GM19351 (cell line): ENCODE results near the gene ANAPC7.
"Not testable (repeated sequence)": the region's sequence is repeated elsewhere in the genome, so short reads cannot be mapped to it uniquely, and the experiment has no call there.

ENCODE experiments used
- ATAC-seq: cut with Tn5 transposase; IDR thresholded peaks from one replicate; pipeline ENCODE4 v1.9.1; 2021; ENCODE audit warnings: mild to moderate bottlenecking, moderate library complexity; ENCODE audit not compliant: unreplicated experiment

The ANAPC7 gene

DNA sequence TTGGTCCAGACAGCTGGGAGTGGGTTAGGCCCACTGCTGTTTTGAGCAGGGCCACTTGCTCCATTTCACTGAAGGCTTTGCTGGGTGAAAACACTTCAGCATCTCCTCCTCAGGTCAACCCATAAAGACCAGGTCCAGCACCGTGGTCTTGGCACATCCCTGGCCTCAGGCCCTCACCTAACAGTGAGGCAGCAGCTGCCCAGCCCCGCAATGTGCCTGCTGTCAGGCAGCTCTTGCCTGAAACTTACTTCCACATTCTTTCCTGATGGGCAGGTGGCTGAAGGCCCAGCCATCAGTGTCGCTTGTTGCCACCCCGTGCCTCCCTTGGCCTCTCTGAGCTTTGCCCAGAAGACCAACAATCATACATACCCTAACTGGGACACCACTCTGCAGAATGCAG, 54.4 kb downstream of the ANAPC7 start:
- ATAC-seq = no peak

DNA sequence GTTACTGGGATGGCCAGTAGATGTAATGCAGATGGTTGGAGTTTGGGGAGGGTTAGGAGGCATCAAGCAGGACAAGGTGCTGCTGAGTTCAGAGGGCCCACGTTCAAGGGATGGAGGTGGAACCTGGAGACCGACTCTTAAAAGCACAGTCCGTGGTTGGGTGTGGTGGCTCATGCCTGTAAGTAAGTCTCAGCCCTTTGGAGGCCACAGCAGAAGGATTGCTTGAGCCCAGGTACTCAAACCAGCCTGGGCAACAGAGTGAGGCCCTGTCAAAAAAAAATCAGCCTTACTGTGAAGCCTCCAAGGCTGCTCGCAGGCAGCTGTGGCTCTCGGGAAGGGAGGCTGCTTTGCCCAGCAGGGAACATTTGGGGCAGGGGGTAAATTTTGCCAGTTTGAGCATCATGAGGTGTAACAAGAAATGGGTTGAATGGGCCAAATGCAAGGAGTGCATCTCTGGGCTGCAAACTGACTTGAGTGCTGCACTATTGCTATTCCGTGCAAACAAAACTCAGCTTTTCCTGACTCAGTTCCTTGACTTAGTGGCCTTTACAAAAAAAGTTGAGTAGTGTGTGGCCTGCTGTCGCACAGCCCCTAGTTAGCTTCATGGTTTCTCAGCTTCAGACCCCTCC, 55.0 kb downstream of the ANAPC7 start:
- ATAC-seq = no peak

DNA sequence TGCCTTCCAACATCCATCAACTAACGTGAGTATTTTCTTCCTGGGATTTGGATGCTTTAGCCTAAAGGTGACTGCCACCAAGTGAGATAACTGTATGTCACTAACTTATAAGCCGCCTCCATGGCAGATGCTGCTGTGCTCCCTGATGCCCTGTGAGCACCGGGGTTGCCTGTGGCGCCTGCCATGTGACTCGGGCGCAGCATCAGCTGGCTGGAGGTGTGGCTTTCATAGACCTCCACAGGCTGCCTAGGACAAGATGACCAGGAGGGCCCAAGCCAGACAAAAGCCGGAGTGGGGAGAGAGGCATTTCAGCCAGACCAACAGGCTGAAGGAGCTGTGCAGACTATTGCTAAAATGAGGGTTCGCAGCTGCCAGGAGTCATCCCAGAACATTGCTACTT, 55.7 kb downstream of the ANAPC7 start:
- ATAC-seq = no peak

DNA sequence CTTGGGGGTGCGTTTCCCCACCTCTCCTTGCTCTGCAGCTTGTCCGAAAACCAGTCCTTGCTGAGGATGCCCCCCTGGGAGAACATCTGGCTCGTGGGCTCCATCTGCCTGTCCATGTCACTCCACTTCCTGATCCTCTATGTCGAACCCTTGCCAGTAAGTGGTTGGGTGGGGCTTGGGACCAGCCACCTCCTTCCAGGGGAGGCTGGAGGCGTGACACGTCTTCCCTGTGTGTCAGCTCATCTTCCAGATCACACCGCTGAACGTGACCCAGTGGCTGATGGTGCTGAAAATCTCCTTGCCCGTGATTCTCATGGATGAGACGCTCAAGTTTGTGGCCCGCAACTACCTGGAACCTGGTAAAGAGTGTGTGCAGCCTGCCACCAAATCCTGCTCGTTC, 57.5 kb downstream of the ANAPC7 start:
- ATAC-seq = no peak

DNA sequence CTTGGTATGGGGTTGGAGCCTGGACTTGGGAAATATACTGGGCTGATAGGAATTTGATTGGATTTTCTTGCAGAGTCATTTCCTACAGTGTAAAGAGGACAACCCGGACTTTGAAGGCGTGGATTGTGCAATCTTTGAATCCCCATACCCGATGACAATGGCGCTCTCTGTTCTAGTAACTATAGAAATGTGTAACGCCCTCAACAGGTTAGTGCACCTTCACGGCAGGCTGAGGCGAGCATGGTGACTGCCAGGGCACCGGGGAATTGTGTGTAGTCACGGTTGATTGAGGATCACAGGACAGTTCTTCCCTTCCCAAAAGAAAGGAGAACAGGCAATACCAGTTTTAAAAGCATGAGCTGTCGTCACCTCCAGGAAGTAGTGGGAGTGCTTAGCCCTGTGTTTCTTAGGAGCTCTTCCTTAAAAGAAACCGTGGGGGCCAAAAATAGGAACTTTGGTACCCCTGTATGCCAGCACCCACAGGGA, 58.3 kb downstream of the ANAPC7 start:
- ATAC-seq = no peak

DNA sequence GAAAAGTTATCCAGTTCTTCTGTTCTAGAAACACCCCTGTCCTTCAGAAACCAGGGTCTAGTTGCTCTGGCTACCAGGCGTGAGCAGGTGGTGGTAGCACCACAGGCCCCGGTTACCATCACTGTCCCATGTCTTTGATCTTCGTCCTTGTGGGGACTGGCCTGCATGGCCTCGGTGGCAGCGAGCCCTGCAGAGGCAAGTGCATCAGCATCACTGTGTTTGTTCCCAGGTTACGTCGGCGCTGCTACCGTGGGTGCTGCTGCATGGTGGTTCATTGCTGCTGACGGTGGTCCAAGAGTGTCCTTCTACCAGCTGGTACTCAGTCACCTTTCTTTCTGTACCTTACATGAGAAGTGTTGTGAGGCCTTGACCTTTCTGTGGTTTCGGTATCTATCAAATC, 58.9 kb downstream of the ANAPC7 start:
- ATAC-seq = no peak

DNA sequence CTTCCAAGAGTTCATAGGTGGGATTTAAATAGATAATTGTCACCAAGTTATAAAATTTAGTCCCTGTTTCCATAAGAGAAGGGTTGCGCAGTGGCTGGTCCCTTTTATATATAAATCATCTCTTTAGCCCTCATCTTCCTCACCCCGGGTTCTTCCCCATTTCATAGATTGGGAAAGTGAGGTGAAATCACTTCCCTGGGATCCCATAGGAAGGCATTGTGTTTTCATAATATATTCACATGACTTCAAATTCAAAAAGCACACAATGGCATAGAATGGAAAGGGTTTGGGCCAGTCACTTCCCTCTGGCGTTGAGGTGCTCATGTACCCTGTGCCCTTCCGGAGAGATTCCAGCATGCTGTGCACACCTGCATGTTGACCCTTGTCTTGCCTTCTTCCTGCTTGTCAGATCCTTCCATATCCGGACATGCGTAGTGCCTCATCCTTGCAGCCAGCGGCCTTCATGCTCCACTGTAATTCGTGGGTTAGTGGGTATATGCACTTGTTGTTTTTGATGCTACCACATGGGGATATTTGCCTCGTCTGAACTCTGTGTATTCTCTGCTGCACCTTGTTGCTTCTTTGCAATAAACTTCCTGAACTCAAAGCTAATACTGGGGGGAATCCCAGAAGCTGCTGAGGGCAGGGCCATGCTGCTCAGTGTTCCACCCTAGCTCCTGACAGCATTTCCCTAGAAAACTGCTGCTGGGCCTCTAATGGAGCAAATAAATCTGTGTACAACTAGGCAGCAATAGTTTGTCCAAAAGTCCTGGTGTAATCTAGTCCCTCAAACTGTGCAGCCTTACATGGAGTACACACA, 59.6 kb downstream of the ANAPC7 start:
- no peak for ATAC-seq

DNA sequence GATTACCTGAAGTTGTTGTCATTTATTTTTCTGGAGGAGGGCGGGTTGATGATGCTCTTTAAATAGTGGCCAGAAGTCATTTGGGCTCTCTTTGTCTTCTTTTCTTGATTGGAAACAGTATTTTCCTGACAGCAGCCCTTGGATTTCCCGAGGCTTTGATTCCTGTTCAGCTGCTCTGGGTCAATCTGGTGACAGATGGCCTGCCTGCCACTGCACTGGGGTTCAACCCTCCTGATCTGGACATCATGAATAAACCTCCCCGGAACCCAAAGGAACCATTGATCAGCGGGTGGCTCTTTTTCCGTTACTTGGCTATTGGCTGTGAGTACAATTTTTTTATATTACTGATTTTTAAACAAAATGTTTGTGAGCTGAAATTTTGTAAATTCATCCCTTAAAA, 60.4 kb downstream of the ANAPC7 start:
- no peak for ATAC-seq

DNA sequence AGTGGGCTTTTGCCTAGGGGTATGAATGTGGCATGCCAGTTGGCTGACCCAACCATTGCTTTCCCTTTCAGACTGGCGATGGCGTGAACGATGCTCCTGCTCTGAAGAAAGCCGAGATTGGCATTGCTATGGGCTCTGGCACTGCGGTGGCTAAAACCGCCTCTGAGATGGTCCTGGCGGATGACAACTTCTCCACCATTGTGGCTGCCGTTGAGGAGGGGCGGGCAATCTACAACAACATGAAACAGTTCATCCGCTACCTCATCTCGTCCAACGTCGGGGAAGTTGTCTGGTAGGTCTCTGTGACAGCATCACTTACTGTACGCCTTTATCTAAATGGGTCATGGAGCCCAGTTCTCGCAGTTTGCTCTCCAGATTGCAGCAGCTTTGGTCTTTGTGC, 61.4 kb downstream of the ANAPC7 start:
- ATAC-seq = no peak

DNA sequence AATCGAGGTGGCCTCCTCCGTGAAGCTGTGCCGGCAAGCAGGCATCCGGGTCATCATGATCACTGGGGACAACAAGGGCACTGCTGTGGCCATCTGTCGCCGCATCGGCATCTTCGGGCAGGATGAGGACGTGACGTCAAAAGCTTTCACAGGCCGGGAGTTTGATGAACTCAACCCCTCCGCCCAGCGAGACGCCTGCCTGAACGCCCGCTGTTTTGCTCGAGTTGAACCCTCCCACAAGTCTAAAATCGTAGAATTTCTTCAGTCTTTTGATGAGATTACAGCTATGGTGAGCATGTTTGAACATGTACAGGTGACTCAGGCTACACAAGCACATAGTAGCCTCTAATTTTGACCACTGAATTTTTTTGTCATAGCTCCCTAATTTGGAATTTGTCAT, 62.8 kb downstream of the ANAPC7 start:
- ATAC-seq = no peak

DNA sequence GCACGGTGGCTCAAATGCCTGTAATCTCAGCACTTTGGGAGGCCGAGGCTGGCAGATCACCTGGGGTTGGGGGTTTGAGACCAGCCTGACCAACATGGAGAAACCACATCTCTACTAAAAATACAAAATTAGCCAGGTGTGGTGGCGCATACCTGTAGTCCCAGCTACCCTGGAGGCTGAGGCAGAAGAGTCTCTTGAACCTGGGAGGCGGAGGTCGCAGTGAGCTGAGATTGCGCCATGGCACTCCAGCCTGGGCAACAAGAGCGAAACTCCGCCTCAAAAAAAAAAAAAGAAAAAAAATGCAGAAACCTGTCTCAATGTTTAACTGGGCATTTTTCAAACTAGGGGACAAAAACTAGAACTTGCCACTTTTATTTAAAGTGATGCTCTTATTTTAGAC, 63.2 kb downstream of the ANAPC7 start:
- not testable (repeated sequence) for ATAC-seq

DNA sequence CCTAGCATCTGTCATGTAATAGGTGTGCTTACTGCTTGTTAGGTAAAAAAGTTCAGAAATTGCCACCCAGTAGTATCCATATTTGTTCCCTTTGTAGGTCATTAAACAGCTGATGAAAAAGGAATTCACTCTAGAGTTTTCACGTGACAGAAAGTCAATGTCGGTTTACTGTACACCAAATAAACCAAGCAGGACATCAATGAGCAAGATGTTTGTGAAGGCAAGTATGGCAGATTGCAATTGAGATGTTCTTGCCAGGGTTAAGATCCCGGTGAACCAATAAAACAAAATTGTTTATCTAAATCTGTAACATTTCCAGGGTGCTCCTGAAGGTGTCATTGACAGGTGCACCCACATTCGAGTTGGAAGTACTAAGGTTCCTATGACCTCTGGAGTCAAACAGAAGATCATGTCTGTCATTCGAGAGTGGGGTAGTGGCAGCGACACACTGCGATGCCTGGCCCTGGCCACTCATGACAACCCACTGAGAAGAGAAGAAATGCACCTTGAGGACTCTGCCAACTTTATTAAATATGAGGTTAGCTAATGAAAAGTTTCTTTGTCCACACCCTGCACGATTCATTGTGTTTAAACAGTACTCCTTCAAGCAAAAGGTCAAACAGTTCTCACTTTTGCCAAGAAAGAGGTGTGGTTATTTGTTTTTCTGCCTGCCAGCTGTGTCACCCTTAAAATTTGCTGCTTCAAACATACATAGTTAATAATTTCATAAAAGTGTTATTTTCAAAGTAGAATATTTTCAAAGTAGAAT, 64.1 kb downstream of the ANAPC7 start:
- ATAC-seq = no peak

DNA sequence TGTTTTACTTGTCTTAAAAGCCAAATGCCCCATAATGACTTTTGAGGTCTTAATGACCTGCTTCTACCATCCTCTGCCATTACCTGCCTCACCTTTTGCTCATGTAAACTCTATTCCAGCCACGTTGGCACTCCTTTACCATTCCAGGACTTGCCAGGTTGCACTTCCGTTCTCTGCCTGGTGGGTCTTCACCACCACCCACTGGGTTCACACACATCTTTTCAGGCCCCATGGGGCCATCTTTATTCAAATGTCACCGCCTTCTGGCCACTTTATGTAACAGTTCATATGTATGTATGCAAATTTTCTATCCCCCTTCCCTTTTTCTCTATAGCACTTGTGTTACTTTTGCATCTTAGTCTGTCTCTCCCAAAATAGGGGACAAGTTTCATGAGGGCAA, 64.8 kb downstream of the ANAPC7 start:
- ATAC-seq = no peak

DNA sequence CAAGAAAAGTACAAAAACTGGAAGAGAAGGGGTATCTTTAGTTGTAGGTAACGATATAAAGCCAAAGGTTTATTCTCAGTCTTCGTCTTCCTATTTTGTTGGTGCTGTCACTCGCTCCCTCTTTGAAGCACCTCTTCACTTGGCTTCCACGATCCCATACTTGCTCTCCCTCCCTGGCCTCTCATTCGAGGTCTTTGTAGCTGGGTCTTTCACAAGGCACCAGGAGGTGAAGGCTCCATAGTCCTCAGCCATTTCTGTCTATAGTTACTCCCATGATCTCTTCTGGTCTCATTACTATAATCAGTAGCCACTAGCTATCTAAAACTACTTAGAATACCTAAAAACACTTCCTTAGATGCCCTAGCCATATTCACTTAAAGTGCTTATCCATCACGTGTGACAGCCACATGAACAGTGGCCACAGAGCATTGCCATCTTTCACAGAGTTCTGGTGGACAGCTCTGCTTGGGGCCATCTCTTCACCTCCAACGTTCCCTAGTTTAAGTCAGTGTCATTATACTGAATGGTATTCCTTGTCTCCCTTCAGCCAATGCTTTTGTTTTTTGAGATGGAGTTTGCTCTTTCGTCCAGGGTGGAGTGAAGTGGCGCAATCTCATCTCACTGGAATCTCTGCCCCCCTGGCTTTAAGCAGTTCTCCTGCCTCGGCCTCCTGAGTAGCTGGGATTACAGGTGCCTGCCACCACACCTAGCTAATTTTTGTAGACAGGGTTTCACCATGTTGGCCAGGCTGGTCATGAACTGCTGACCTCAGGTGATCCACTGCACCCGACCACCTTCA, 65.4 kb downstream of the ANAPC7 start:
- no peak for ATAC-seq

DNA sequence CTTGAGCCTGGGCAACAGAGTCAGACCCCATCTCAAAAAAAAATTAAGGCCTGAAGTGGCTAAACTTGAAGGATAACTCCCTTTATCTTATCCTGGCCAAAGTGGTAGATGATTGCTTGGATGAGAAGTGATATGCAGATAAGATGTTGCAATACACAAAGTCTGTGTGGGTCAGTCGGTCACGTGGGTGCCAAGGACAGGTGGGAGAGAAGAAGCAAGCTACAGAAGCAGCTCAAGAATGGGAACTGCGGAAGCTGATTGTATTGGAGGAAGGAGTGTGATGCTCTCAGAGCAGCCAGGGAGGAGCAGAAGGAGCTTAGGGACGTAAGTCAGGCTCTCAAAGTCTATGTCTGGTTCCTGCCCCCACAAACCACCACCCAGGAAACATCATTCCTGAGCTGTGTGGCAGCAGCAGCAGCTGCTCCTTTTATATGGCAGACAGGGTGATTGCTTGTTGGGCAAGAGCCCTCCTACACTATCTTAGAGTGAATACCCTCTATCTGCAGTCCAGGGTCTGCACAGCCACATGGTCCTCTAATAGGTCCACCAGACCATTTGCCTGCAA, 67.9 kb downstream of the ANAPC7 start:
- ATAC-seq = no peak

DNA sequence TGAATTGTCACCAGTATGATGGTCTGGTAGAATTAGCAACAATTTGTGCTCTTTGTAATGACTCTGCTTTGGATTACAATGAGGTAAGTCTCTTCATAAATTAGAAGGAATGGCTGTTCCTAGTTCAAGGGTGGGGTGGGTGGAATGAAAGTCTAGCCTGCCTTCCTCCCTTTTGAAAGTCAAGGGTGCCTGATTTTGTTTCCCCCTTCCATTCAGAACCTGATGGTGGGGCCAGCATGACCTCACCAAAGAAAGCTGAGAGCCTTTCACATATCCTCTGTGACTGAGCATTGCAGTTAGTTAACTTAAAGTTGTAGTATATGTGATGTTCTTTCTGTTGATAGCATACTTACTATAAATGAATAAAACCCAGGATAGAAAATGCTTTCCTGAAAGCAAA, 70.3 kb downstream of the ANAPC7 start:
- ATAC-seq = no peak

DNA sequence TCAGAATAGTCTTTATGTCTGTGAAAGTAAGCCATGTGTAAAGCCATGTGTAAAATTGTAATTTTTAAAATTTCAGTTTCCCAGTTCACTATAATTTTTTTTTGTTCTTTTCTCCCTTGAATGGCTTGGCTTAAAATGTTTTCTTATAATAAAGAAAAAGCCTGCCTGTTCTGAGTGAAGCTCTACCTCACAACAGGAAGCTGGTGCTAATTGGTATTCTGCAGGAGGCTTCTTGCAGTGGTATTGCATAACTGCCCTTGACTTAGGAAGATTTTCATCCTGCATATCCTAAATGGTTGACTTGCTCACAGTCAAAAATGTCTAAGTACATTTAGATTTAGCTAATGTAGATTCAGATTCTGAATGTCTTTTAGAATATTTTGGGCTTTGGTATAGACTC, 73.0 kb downstream of the ANAPC7 start:
- no peak for ATAC-seq

DNA sequence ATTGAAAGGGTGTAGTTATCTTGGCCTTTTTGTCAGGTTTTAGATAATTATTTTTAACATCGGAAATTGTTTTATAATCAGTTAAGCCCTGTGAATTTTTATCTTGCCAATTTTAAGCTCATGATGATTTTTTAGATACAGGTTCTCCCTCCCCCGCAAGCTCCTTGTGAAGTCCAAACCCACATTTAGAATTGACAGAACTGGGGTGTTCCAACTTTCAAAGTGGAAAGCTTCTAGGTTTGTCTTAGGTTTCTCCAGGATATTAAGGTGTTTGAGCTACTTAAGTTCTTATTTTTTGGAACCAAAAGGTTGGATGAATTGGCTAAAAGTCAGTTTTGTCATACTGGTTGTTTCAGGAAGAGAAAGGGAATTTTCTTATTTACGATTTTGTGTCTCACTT, 73.4 kb downstream of the ANAPC7 start:
- no peak for ATAC-seq

DNA sequence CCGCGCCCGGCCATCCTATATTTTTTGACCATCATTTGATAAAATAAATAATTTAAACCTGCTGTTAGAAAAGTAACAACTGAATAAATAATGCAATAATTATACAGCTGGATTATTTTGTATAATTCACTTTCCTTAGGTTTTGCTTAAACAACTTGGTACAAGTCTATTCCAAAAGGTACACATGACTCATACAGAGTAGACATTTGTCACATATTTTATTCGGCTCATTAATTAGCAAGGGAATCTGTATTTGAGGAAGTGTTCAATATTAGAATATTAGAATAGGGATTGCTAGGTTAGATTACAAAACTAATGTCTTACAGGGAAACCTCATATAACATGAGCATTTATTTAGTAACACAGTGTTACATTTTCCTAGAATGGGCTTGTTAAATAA, 73.8 kb downstream of the ANAPC7 start:
- no peak for ATAC-seq
